GM18870 (cell line): Measurements from ENCODE around the gene MEIKIN.
A peak's percentile ranks its signal among the peaks of the same experiment; 100 is the strongest.
"Not testable (repeated sequence)": the region's sequence is repeated elsewhere in the genome, so short reads cannot be mapped to it uniquely, and the experiment has no call there.

Experiments used
- ATAC-seq: cut with Tn5 transposase; IDR thresholded peaks from one replicate; pipeline ENCODE4 v1.9.1; 2021; ENCODE audit warnings: moderate library complexity; ENCODE audit not compliant: unreplicated experiment

The MEIKIN gene

DNA sequence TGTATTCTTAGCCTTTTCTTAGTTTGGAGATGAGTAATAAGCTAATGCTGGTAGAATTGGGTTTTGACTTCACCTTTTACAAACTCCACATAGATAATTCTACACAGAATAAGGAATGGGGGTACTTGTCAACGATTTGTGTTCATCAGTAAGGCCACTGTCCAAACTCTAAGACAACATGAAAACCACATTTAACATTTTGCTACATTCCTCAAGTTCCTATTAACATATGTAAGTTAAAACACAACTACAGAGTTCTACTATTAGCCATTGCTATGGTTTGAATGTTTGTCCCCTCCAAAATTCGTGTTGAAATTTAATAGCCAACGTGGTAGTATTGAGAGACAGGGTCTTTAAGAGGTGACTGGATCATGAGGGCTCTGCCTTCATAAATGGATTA lies 31.9 kb downstream of the MEIKIN start:
- ATAC-seq, result no peak

DNA sequence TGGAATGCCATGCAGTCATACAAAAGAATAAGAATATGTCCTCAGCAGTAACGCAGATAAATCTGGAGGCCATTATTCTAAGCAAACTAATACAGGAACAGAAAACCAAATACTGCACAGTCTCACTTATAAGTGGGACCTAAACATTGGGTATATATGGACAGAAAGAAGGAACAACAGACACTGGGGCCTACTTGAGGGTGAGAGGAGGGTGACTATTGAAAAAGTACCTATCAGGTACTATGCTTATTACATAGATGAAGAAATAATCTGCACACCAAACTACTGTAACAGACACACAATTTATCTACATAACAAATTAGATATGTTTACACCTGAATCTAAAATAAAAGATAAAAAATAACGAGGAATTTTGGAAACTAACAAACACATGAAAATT lies 38.8 kb downstream of the MEIKIN start:
- ATAC-seq, result no peak

DNA sequence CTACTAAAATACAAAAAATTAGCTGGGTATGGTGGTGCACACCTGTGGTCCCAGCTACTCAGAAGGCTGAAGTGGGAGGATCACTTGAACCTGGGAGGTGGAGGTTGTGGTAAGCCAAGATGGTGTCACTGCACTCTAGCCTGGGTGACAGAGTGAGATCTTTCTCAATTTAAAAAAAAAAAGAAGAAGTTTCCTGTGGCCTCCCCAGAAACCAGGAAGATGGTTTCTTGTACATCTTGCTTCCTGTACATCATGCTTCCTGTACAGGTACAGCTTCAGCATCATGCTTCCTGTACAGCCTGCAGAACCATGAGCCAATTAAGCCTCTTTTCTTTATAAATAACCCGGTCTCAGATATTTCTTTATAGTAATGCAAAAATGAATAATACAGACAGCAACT lies 43.2 kb downstream of the MEIKIN start:
- not testable (repeated sequence) for ATAC-seq

GRCh38 chr5:131899686-131900085 lies 45.8 kb downstream of the MEIKIN start:
- ATAC-seq, result no peak

DNA sequence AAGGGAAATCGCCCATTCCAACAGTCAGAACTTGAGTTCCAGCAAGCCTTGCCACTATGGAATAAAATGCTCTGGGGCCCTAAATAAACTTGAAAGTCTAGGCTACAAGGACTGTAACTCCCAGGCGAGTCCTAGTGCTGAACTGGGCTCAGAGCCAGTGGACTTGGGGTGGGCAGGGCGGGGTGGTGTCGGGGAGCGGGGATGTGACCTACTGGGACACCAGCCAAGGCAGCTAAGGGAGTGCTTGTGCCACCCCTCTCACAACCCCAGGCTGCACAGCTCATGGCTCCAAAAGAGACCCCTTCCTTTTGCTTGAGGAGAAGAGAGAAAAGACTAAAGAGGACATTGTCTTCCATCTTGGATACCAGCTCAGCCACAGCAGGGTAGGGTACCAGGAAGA lies 61.5 kb downstream of the MEIKIN start:
- no peak for ATAC-seq

- no peak for ATAC-seq
Observed at GRCh38 chr5:131879705-131880104, 65.8 kb downstream of the MEIKIN start.

GRCh38 chr5:131877873-131878272 lies 67.6 kb downstream of the MEIKIN start:
- ATAC-seq, result no peak

DNA sequence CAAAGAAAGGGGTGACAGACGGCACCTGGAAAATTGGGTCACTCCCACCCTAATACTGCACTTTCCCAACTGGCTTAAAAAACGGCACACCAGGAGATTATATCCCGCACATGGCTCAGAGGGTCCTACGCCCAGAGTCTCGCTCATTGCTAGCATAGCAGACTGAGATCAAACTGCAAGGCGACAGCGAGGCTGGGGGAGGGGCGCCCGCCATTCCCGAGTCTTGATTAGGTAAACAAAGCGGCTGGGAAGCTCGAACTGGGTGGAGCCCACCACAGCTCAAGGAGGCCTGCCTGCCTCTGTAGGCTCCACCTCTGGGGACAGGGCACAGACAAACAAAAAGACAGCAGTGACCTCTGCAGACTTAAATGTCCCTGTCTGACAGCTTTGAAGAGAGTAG lies 74.2 kb downstream of the MEIKIN start:
- ATAC-seq, result not testable (repeated sequence)

GRCh38 chr5:131867524-131867923 lies 77.9 kb downstream of the MEIKIN start:
- no peak for ATAC-seq

DNA sequence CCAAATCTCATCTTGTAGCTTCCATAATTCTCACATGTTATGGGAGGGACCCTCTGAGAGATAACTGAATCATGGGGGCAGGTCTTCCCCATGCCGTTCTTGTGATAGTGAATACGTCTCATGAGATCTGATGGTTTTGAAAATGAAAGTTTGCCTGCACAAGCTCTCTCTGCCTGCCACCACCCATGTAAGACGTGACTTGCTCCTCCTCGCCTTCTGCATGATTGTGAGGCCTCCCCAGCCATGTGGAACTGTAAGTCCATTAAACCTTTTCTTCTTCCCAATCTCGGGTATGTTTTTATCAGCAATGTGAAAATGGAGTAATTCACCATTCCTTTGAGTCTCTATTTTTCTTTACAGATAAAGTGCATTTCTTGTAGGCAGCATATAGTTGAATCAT lies 81.8 kb downstream of the MEIKIN start:
- ATAC-seq, result no peak

DNA sequence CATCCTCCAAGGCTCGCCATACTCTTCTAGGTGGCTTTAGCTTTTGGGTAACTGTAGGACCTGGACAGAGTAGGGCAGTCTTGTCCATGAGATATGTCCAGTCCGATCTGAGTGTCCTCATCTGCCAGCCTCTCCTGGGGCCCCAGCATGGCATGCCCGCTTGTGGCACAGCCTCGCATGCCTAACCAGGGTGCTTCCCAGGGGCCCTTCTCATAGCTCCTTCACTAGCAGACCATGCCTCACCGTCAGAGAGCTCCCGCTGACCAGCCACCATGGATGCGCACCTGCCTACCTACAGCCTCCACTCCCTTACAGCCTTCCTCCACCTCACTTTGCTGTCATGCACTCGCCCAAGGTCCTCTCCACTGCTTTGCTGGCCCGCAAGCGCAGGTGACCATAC lies 88.1 kb downstream of the MEIKIN start:
- no peak for ATAC-seq

GRCh38 chr5:131855452-131855851 lies 90.0 kb downstream of the MEIKIN start:
- ATAC-seq, result no peak

DNA sequence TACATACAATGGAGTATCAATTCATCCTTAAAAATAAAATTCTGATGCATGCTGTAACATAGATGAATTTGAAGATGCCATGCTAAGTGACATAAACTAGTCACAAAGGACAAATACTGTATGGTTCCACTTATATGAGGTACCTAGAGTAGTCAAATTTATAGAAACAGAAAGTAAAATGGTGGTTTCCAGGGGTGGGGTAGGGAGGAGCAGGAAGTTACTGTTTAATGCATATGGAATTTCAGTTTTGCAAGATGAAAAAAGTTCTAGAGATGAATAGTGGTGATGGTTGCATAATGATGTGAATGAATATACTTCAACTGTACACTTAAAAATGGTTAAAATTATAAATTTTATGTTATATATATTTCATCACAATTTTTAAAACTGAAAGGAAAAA lies 91.3 kb downstream of the MEIKIN start:
- peak; percentile 87 for ATAC-seq

DNA sequence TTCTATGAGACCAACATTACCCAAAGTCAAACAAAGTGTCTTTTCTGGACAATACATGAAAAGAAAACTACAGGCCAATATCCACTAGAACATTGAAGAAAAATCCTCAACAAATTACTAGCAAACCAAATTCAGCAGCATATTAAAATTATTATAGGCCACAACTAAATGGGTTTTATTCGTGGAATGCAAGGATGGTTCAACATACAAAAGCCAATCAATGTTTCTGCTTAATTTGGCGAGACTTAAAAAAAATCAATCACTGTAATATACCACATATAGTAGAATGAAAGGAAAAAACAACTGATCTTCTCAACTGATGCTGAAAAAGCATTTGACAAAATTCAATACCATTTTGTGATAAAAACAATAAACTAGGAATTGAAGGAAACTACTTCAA lies 96.8 kb downstream of the MEIKIN start:
- ATAC-seq, result no peak

DNA sequence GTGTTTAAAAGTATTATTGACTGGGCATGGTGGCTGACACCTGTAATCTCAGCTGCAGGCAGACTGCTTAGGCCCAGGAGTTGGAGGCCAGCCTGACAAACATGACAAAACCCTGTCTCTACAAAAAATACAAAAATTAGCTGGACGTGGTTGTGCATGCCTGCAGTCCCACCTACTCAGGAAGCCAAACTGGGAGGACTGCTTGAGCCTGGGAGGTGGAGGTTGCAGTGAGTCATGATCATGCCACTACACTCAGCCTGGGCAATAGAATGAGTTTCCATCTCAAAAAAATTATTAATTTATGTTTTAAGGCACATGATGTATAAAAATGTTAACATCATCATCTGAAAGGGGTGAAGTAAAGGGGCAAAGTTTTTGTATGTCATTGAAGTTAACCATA lies 98.9 kb downstream of the MEIKIN start:
- no peak for ATAC-seq

DNA sequence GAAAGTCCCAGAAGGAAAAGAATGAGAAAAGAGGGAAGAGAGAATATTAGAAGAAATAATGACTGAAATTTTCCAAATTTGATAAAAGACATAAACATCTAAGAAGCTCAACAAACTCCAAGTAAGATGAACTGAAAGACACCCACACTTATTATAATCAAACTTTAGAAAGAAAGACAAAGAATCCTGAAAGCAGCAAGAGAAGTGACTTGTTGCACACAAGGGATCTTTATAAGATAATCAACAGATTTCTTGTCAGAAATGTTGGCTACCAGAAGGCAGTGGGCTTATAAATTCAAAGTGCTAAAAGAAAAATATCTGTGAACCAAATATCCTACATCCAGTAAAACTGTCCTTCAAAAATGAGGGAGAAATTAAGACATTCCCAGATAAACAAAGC lies 99.6 kb downstream of the MEIKIN start:
- no peak for ATAC-seq

GRCh38 chr5:131842971-131843370 lies 102.5 kb downstream of the MEIKIN start:
- ATAC-seq, result not testable (repeated sequence)

DNA sequence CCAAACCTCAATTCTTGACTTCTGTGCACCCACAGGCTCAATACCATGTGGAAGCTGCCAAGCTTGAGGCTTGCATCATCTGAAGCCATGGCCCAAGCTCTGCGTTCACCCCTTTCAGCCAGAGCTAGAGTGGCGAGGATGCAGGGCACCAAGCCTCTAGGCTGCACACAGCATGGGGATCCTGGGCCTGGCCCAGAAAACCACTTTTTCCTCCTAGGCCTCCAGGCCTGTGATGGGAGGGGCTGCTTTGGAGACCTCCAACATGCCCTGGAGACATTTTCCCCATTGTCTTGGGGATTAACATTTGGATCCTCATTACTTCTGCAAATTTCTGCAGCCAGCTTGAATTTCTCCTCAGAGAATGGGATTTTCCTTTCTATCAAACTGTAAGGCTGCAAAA lies 112.8 kb downstream of the MEIKIN start:
- ATAC-seq, result not testable (repeated sequence)

DNA sequence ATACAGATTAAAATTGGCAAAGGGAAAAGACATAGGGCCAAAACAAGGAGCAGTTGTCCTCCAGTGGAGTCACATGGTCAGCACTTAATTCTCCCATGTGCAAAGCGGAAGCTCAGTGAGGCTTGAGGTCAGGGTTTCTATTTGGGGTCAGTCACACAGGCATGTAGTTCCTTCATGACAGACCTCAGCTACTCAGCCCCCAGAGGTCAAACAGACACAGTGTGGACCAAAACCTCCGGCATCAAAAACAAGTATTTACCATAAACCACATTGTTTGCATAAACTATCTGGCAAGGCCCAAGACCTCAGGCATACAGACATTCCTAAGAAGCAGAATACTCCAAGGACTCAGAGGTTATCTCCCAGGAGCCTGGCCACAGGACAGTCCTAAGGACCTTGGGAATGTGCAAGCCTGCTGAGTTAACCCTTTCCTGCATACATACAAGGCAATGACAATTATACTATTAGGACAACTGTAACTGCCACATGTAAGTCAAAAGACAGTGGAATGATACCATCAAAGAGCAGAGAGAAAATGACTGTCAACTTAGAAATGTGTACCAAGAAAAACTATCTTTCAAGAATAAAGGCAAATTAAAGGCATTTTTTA lies 120.0 kb downstream of the MEIKIN start:
- ATAC-seq, result peak; percentile 91

- ATAC-seq, result no peak
Observed at GRCh38 chr5:131824631-131825030, 120.8 kb downstream of the MEIKIN start.

DNA sequence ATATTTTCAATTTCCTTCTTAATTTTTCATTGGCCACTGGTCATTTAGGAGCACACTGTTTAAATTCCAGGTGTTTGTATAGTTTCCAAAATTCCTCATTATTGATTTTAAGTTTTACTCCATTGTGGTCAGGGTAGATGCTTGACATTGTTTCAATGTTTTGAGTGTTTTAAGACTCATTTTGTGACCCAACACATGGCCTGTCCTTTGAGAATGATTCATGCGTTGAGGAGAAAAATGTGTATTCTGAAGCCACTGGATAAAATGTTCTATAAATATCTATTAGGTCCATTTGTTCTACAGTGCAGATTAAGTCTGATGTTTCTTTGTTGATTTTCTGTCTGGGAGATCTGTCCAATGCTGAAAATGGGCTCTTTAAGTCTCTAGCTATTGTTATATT lies 124.2 kb downstream of the MEIKIN start:
- no peak for ATAC-seq

DNA sequence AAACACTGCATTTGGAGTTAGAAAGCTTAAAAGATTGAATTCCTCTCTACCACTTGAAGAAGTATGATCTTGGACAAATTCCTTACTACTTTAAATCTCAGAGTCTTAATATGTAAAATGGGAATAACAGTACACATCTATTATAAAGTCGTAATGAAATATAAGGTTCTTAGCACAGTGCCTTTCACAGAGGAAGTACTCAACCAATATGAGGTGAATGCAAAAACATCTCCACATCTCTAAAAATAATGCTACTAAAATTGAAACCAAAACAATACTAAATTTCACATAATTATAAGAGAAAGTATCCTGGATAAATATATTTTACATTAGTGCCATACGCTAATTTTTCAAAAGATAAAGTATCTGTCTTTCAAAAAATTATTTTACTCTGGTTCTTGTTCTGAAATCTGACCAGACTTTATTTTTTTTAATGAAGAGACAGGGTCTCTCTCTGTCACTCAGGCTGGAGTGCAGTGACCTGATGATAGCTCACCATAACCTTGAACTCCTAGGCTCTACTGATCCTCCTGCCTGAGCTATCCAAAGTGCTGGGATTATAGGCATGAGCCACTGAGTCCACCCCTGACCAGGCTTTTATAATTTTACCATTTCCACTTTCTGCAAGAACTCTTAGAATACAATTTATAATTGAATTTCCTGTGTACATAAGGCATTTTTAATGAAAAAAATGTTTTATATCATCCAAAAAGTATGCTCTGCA lies 127.3 kb downstream of the MEIKIN start:
- ATAC-seq, result no peak

DNA sequence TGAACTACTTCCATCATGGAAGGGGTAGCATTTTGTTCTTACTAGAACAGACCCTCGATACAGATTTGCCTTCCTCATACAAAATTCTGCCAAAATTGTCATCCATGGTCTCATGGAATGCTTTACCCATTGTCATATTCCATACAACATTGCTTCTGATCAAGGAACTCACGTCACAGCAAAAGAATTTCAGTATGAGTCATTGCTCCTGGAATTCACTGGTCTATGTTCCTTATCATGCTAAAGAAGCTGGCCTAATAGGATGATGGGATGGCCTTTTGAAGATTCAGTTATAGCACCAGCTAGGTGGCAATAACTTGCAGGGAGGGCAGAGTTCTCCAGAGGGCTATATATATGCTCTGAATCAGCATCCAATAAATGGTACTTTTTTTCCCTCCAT lies 130.5 kb downstream of the MEIKIN start:
- no peak for ATAC-seq
